OCI-LY1 (cell line): Measurements from ENCODE around the gene SLC5A4.
"Not testable (repeated sequence)": the region's sequence is repeated elsewhere in the genome, so short reads cannot be mapped to it uniquely, and the experiment has no call there.

ENCODE experiments used
- H2AFZ ChIP-seq: fragments of 200-600 bp; sonication (generic), shearing (Covaris generic); 2 replicates; pipeline ENCODE4 v1.6.0; 2014; ENCODE audit warnings: antibody characterized with exemption, mild to moderate bottlenecking, low read length
- H3F3A ChIP-seq: fragments of 200-600 bp; sonication (generic), shearing (Covaris generic); 2 replicates; pipeline ENCODE4 v1.6.0; 2014; ENCODE audit warnings: mild to moderate bottlenecking, antibody characterized with exemption, low read length, moderate library complexity; ENCODE audit not compliant: insufficient read depth
- H3K27ac ChIP-seq: fragments of 200-600 bp; sonication (generic); 2 replicates; pipeline ENCODE4 v1.5.1; 2014; ENCODE audit warnings: low read length, mixed run types, mild to moderate bottlenecking, low read depth; ENCODE audit not compliant: poor library complexity, severe bottlenecking
- H3K27me3 ChIP-seq: fragments of 200-600 bp; sonication (generic); 2 replicates; pipeline ENCODE4 v1.6.0; 2014; ENCODE audit warnings: antibody characterized with exemption, mild to moderate bottlenecking, low read length, moderate library complexity; ENCODE audit not compliant: insufficient read depth
- H3K36me3 ChIP-seq: fragments of 200-600 bp; sonication (generic); 2 replicates; pipeline ENCODE4 v1.6.1; 2014; ENCODE audit warnings: mild to moderate bottlenecking, antibody characterized with exemption, low read length, moderate library complexity, mixed read lengths; ENCODE audit not compliant: insufficient read depth
- H3K4me1 ChIP-seq: fragments of 200-600 bp; sonication (generic); 2 replicates; pipeline ENCODE4 v1.5.1; 2014; ENCODE audit warnings: mild to moderate bottlenecking, low read length, moderate library complexity; ENCODE audit not compliant: insufficient read depth, severe bottlenecking
- H3K4me2 ChIP-seq: fragments of 200-600 bp; sonication (generic), shearing (Covaris generic); 2 replicates; pipeline ENCODE4 v1.6.1; 2014; ENCODE audit warnings: low read length
- H3K4me3 ChIP-seq: fragments of 200-600 bp; sonication (generic); 2 replicates; pipeline ENCODE4 v1.5.1; 2014; ENCODE audit warnings: low read length, low read depth, mild to moderate bottlenecking, mixed read lengths; ENCODE audit not compliant: poor library complexity, severe bottlenecking
- H3K79me2 ChIP-seq: fragments of 200-600 bp; shearing (Covaris generic); 2 replicates; pipeline ENCODE4 v1.6.1; 2016; ENCODE audit warnings: mixed run types, low read length, mixed read lengths; ENCODE audit not compliant: insufficient read depth
- H3K9ac ChIP-seq: fragments of 200-600 bp; sonication (generic), shearing (Covaris generic); 2 replicates; pipeline ENCODE4 v1.6.1; 2014; ENCODE audit warnings: mild to moderate bottlenecking, low read length, mixed read lengths
- H3K9me2 ChIP-seq: fragments of 200-600 bp; sonication (generic), shearing (Covaris generic); 2 replicates; pipeline ENCODE4 v1.6.1; 2014; ENCODE audit warnings: low read depth, mild to moderate bottlenecking, low read length, mixed read lengths
- H3K9me3 ChIP-seq: fragments of 200-600 bp; shearing (Covaris generic); 2 replicates; pipeline ENCODE4 v1.6.1; 2014; ENCODE audit warnings: low read length, mixed read lengths
- H4K20me1 ChIP-seq: fragments of 200-600 bp; sonication (generic), shearing (Covaris generic); 2 replicates; pipeline ENCODE4 v1.6.0; 2016; ENCODE audit warnings: mild to moderate bottlenecking, low read length; ENCODE audit not compliant: insufficient read depth
- CTCF ChIP-seq: fragments of 200-600 bp; sonication (generic), shearing (Covaris generic); IDR thresholded peaks from 2 replicates; pipeline ENCODE4 v1.5.1; 2017; ENCODE audit warnings: mild to moderate bottlenecking, antibody characterized with exemption, low read length, moderate library complexity, mixed read lengths
- EZH2 ChIP-seq: fragments of 200-600 bp; sonication (generic), shearing (Covaris generic); IDR thresholded peaks from 2 replicates; pipeline ENCODE4 v1.8.0; 2017; ENCODE audit warnings: borderline replicate concordance, mixed run types, mild to moderate bottlenecking, antibody characterized with exemption, low read length, moderate library complexity, mixed read lengths

SLC5A4 gene

GRCh38 chr22:32255217-32255616 is at the start of gene SLC5A4:
Gene SLC5A4, minus strand, starts transcription at chr22:32255347. Its CDS starts 18 bp downstream, at chr22:32255329.
- H3K9me2 ChIP-seq = no peaks in the 10 kb centered on the region
- H3K4me2 ChIP-seq = no peak within 1 kb of the TSS
- no peak within 1 kb of the TSS for H3K4me3 ChIP-seq
- no peaks in the 10 kb centered on the region for H3K36me3 ChIP-seq
- H2AFZ ChIP-seq = no peak within 1 kb of the TSS
- TF ChIP-seq CTCF (no peak), EZH2 (no peak)
- no peak within 1 kb of the TSS for H3K27ac ChIP-seq
- no peaks in the 10 kb centered on the region for H3K79me2 ChIP-seq
- H4K20me1 ChIP-seq = no peaks in the 10 kb centered on the region
- H3F3A ChIP-seq = no peaks in the 10 kb centered on the region
- H3K4me1 ChIP-seq = no peaks in the 10 kb centered on the region
- H3K27me3 ChIP-seq = no peaks in the 10 kb centered on the region
- H3K9ac ChIP-seq = no peak within 1 kb of the TSS
- no peaks in the 10 kb centered on the region for H3K9me3 ChIP-seq

- not testable (repeated sequence) for H3K4me1 ChIP-seq, H3K4me2 ChIP-seq, H3F3A ChIP-seq, H3K36me3 ChIP-seq, H4K20me1 ChIP-seq, H3K27me3 ChIP-seq, H3K9ac ChIP-seq, H2AFZ ChIP-seq, H3K9me2 ChIP-seq, H3K9me3 ChIP-seq, H3K79me2 ChIP-seq, H3K27ac ChIP-seq, H3K4me3 ChIP-seq
Measured at GRCh38 chr22:32293921-32294320, 38.8 kb upstream of the SLC5A4 start.

- H3K9me3 ChIP-seq = no peaks in the 10 kb centered on the region
- H3K9me2 ChIP-seq = no peaks in the 10 kb centered on the region
- no peaks in the 10 kb centered on the region for H3K27me3 ChIP-seq
- TF ChIP-seq EZH2 = no peak
- no peak overlapping the region for H3K27ac ChIP-seq
- H3K79me2 ChIP-seq = no peaks in the 10 kb centered on the region
- H3K9ac ChIP-seq = no peak overlapping the region
- H2AFZ ChIP-seq = no peak overlapping the region
- no peak overlapping the region for H3K4me2 ChIP-seq
- no peak overlapping the region for H3K4me3 ChIP-seq
- H3F3A ChIP-seq = no peaks in the 10 kb centered on the region
- H3K4me1 ChIP-seq = no peaks in the 10 kb centered on the region
- no peaks in the 10 kb centered on the region for H4K20me1 ChIP-seq
- H3K36me3 ChIP-seq = no peaks in the 10 kb centered on the region
Measured at GRCh38 chr22:32286290-32286840, 31.2 kb upstream of the SLC5A4 start.

GRCh38 chr22:32281072-32281471 is 25.9 kb upstream of the SLC5A4 start:
- H3K4me2 ChIP-seq = no peak overlapping the region
- no peaks in the 10 kb centered on the region for H3K27me3 ChIP-seq
- no peaks in the 10 kb centered on the region for H3K36me3 ChIP-seq
- H3K9me2 ChIP-seq = no peaks in the 10 kb centered on the region
- no peak overlapping the region for H3K4me3 ChIP-seq
- H2AFZ ChIP-seq = no peak overlapping the region
- H3K27ac ChIP-seq = no peak overlapping the region
- no peaks in the 10 kb centered on the region for H4K20me1 ChIP-seq
- H3K4me1 ChIP-seq = no peaks in the 10 kb centered on the region
- H3F3A ChIP-seq = no peaks in the 10 kb centered on the region
- TF ChIP-seq CTCF = no peak
- no peak for TF ChIP-seq EZH2
- H3K9ac ChIP-seq = no peak overlapping the region
- H3K9me3 ChIP-seq = no peaks in the 10 kb centered on the region
- no peaks in the 10 kb centered on the region for H3K79me2 ChIP-seq

- H3K27me3 ChIP-seq, H3K79me2 ChIP-seq, H3K9ac ChIP-seq, H3K4me2 ChIP-seq, H3K36me3 ChIP-seq, H3K4me3 ChIP-seq, H2AFZ ChIP-seq, H4K20me1 ChIP-seq, H3F3A ChIP-seq, H3K9me3 ChIP-seq, H3K27ac ChIP-seq, H3K4me1 ChIP-seq, H3K9me2 ChIP-seq: not testable (repeated sequence)
Measured at GRCh38 chr22:32275353-32275752, 20.2 kb upstream of the SLC5A4 start.
